Measurements from ENCODE around the gene RAB33B. TPM values are rescaled to one million over a fixed set of nuclear protein-coding genes. Genes with fewer than 3 reads are reported as not detected.
A peak's percentile ranks its signal among the peaks of the same experiment; 100 is the strongest.

Gene RAB33B
- total RNA-seq, 6 experiments from 2014 or later, result 3.7 to 5.6 (median 4.8) TPM

- Mint-ChIP-seq H3K4me3 (no peak overlapping the region), H3K36me3 (ENCODE audit: low read depth) (peaks cover 23% of the 10 kb centered on the region; the same call in 1 of the 2 replicates), H3K9me3 (no peaks in the 10 kb centered on the region), H3K27ac (no peak overlapping the region), H3K27me3 (ENCODE audit: insufficient read depth) (peaks cover 2% of the 10 kb centered on the region; the same call in 1 of the 2 replicates), H3K4me1 (ENCODE audit: low read depth) (no peaks in the 10 kb centered on the region)
- no peak for DNase-seq
- TF ChIP-seq CTCF (IDR thresholded peaks at IDR 0.05), result peak; percentile 63
Observed at GRCh38 chr4:139509727-139510410, 55.9 kb downstream of the RAB33B start.

GRCh38 chr4:139511320-139511719, 57.4 kb downstream of the RAB33B start:
- H3K36me3 Mint-ChIP-seq (ENCODE audit: low read depth), result peaks cover 28% of the 10 kb centered on the region
- H3K4me3 Mint-ChIP-seq, result no peak overlapping the region
- DNase-seq, result no peak
- no peaks in the 10 kb centered on the region for H3K4me1 Mint-ChIP-seq (ENCODE audit: low read depth)
- TF ChIP-seq CTCF (IDR thresholded peaks at IDR 0.05), result no peak
- H3K27me3 Mint-ChIP-seq (ENCODE audit: insufficient read depth), result no peaks in the 10 kb centered on the region
- H3K9me3 Mint-ChIP-seq, result no peaks in the 10 kb centered on the region
- no peak overlapping the region for H3K27ac Mint-ChIP-seq

DNA sequence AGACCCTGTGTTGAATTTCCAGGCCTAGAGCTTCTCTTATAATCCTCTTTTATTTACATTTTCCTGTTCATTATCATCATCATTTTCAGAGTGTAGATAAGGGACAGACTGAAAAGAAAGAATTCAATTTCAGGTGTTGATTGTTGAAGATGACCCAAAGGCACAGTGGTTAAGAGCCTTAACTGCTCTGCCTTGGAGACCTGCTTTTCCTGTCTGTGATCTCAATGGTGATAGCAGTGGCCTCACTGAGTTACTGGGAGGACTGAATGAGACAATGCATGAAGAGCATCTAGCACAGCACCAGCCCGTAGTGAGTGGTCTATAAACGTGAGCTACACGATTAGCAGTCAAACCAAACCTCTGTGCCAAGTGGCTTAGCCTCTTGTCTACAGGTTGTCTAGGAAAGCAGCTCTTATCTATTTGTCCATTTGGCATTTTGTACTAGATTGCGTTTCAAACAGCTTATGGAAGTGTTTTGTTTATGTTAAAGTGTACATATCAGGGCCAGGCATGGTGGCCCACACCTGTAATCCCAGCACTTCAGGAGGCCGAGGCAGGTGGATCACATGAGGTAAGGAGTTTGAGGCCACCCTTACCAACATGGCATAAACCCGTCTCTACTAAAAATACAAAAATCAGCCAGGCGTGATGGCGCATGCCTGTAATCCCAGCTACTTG, 60.6 kb downstream of the RAB33B start:
- Mint-ChIP-seq H3K36me3 (ENCODE audit: low read depth) (peaks cover 34% of the 10 kb centered on the region), H3K27ac (no peak overlapping the region), H3K27me3 (ENCODE audit: insufficient read depth) (no peaks in the 10 kb centered on the region), H3K4me1 (ENCODE audit: low read depth) (no peaks in the 10 kb centered on the region), H3K9me3 (no peaks in the 10 kb centered on the region), H3K4me3 (no peak overlapping the region)
- no peak for DNase-seq
- TF ChIP-seq CTCF (IDR thresholded peaks at IDR 0.05), result no peak

- Mint-ChIP-seq H3K4me3 (no peak overlapping the region), H3K27ac (no peak overlapping the region), H3K9me3 (no peaks in the 10 kb centered on the region), H3K27me3 (ENCODE audit: insufficient read depth) (no peaks in the 10 kb centered on the region), H3K4me1 (ENCODE audit: low read depth) (no peaks in the 10 kb centered on the region), H3K36me3 (ENCODE audit: low read depth) (peaks cover 40% of the 10 kb centered on the region)
- DNase-seq, result no peak
- TF ChIP-seq CTCF (IDR thresholded peaks at IDR 0.05), result no peak
Observed at GRCh38 chr4:139515531-139515958, 61.6 kb downstream of the RAB33B start.

- H3K27ac Mint-ChIP-seq, result no peak overlapping the region
- no peak overlapping the region for H3K4me3 Mint-ChIP-seq
- H3K9me3 Mint-ChIP-seq, result no peaks in the 10 kb centered on the region
- peaks cover 18% of the 10 kb centered on the region for H3K4me1 Mint-ChIP-seq (ENCODE audit: low read depth)
- H3K36me3 Mint-ChIP-seq (ENCODE audit: low read depth), result peaks cover 28% of the 10 kb centered on the region
- DNase-seq, result no peak
- no peak for TF ChIP-seq CTCF (IDR thresholded peaks at IDR 0.05)
- no peaks in the 10 kb centered on the region for H3K27me3 Mint-ChIP-seq (ENCODE audit: insufficient read depth)
Observed at GRCh38 chr4:139521754-139522401, 68.0 kb downstream of the RAB33B start.
